ENCODE data around the gene OR7A10.

- TF ChIP-seq CTCF (IDR thresholded peaks at IDR 0.05; ENCODE audit: low read length) (no peak), EZH2 (optimal IDR thresholded peaks at IDR 0.05; ENCODE audit: low read depth, low read length) (no peak)
These were observed 8.5 kb downstream of the OR7A10 start for GRCh38 chr19:14840206-14840605.

Data from MM.1S (cell line).